SK-N-MC (cell line): ENCODE data around the gene TKTL1.

Experiments used
- EZH2 ChIP-seq: fragments of 200-600 bp; sonication (generic); IDR thresholded peaks from one replicate; pipeline ENCODE4 v1.6.1; 2017; ENCODE audit warnings: antibody characterized with exemption
- FOXP2 ChIP-seq: optimal IDR thresholded peaks from 2 replicates; pipeline ENCODE3; 2011; ENCODE audit warnings: mild to moderate bottlenecking, moderate library complexity; ENCODE audit not compliant: insufficient read depth; ENCODE audit errors: extremely low read length, control extremely low read depth
- POLR2AphosphoS5 ChIP-seq: IDR thresholded peaks from 2 replicates; pipeline ENCODE4 v1.6.1; 2012; ENCODE audit warnings: mild to moderate bottlenecking, low read depth, low read length, borderline replicate concordance

DNA sequence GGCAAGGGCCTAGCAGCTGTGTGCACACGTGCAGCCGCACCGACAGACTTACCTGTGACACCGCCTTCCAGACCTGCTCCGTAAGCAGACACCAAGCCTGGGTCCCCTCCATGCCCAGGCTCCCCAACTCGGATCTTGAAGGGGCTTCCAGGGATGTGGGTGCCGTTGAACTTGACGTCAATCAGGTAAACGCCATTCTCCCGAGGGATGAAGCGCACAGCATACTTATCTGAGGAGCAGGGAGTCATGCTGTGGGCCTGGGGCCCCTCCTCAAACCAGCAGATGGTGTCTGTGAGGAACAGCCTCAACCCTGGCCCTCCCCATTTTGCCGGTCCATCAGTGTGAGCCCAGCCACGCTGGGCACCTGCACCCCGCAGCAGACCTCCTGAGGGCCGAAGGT, 54.4 kb downstream of the TKTL1 start:
- no peak for TF ChIP-seq POLR2AphosphoS5
- no peak for TF ChIP-seq EZH2
- no peak for TF ChIP-seq FOXP2
